Activated naive CD8-positive, alpha-beta T cell treated with anti-CD3 and anti-CD28 coated beads, Interleukin-2, amount 50 U/mL, for 16 hours (primary cell): Measurements from ENCODE around the gene OR5V1.
"Not testable (repeated sequence)": the region's sequence is repeated elsewhere in the genome, so short reads cannot be mapped to it uniquely, and the experiment has no call there.

Experiments
- DNase-seq: peaks from one replicate; pipeline ENCODE4 v3.0.0-alpha.2; 2020; ENCODE audit warnings: low read depth, low spot score

OR5V1 gene

DNA sequence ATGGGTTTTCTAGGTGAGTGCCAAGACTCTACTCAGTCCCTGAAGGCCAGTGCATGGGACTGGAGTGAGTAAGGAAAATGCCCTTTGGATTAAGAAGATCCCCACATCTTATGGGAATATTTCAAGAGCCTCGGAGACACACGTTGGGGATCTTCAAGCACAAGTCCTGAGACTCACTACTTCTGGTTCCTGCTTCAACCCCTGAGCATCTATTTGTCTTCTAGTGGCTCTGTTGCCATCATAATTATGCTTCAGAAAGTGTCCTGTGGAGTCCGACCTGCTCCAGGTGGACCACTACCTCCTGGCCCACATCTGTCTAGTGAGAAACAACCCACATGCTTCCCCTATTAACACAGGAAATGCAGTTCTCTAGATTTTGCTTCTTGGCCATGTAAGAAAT lies at the start of gene OR5V1:
TSS of gene OR5V1 (minus strand) at position 101 of the 400 bp plus-strand sequence. CDS start 12,670 bp downstream, outside the sequence.
- DNase-seq: no peak

DNA sequence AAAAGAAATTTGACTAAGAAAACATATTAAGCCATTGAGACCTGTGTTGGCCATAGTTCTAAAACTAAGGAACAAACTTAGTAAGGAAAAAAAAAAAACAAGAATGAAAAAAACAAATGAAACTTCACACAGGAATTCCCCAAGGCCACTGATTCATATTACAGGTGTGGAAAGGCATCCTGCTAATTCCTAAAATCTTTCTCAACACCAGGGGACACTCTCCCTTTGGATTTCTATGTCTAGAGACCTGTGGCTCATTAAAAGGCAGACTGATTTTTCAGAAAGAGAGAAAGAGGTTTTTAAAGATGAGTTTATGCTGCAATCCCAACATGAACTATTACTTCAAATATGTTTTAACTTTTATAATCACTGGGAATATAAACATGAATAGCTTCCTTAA lies 45.9 kb upstream of the OR5V1 start, which contains the start of gene OR12D1:
TSS of gene OR12D1 (plus strand) at position 341 of the 400 bp plus-strand sequence.
- no peak for DNase-seq

DNA sequence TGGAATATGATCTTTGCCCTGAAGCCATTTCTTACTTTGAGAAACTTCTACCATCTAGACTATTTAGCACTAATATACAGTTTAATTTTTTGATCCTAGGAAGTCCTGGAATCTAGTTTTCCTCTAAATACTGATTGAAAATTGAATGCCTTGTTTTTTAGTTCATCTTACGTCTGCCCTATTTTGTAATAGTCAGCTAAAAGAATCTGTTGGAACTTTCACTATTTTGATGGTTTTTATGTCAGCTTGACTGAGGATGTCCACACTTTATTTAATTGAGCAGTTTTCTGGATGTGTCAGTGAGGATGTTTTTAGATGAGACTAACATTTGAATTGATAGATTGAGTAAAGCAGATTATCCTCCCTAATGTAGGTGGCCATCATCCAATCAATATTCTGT lies 35.1 kb upstream of the OR5V1 start:
- no peak for DNase-seq

DNA sequence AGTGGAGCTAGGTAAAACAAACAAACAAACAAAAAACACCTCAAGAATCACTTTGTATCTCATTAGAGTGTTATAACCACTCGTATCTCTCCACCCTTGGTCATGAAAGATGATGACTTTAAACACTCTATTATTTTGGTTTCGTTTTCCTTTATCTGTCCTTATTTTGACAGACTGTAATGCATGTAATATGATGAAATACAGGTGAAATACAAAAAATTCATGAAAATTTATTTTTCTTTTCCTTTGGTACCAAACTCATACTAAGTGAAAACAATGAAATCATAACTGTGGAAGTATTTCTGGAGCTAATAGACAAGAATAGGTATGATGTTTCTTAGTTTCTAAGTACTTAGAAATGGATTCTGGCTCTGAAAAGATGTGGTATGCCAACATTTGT lies 30.9 kb upstream of the OR5V1 start:
- DNase-seq: no peak

DNA sequence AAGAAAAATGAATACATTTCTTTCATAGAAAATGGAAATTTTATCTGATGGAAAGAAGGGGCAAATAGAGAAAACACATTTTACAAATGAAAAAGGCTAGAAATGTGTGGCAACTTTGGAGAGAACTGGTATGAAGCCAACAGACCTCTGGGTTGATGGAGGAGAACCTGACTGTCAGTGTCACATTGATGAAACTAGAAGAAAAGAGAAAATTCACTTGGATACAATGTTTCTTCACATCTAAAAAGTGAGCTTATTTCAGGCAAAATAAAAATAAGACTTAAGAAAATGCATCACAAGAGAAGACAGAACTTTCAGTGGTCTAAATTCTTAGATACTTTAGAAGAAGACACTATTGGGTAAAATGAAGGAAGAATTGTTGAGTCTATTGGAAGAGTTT lies 26.7 kb upstream of the OR5V1 start, which contains the start of gene OR12D2:
TSS of gene OR12D2 (plus strand) at position 301 of the 400 bp plus-strand sequence. CDS start 1,069 bp downstream, outside the sequence.
- no peak for DNase-seq

DNA sequence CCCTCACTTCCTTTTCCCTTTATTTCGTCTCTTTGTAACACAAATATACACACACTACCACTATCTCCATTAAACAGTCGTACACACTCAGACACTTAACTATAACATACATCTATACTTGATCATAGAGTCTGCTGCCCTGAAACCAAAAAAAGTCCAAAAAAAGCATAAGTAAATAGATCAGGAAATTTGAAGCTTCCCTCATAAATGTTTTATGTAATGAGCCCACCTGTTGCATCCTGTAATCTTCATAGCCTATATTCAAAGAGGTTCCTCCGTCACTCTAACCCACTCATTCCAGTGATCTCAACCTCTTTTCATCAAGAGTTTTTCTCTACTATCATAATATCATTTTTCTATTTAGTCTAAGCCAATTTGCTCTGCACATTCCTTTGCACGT lies 19.9 kb upstream of the OR5V1 start:
- DNase-seq: no peak

DNA sequence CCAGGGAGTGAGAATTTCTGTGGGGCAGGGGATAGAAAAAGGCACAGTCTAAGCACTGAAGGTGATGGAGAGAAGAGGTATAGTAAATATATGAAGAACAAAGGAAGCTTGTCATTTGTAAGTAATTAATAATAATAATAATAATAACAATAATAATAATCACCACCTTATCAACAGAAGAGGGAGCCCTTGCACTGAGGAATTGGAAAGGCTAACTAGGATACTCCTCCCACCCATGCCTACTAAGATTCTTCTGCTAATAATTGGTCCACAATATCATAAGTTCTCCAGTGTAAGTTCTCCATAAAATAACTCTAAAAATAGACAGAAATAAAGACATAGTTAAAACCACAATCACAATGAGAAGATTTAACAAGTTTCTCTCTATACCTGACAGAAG lies 7.3 kb upstream of the OR5V1 start:
- DNase-seq: no peak

DNA sequence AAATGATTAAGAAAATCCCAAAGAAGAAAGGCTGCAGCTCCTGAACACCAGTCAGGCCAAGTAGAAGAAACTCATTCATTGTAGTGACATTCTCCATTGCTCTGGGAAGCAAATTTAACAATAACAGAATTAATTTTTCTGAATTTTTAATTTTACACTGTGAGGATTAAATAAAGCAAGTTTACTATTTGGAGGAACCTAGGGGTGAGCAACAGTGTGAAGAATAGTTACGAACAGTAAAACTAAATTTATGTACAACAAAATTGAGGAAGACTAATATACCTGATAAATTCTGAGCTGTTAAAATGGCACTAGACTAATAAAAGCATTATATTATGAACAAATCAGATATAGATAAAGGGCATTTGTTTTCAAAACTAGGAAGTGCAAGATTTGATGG lies 6.5 kb upstream of the OR5V1 start, which contains the start of gene OR12D3:
TSS of gene OR12D3 (minus strand) at position 101 of the 400 bp plus-strand sequence. CDS start at position 97, 4 bp downstream.
- DNase-seq: no peak

DNA sequence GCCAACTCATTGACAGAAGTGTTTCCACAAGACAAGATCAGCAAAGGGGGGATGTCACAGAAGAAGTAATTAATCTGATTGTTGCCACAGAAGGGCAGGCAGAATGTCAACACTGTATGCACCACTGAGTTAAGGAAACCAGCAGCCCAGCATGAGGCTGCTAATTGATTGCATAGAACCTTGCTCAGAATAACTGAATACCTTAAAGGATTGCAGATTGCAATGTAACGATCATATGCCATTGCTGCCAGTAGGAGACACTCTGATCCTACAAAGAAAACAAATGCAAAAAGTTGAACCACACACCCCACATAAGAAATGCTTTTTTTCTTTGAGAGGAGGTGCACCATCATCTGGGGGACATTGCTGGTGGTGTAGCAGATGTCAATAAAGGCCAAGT lies 13.1 kb downstream of the OR5V1 start:
- no peak for DNase-seq

DNA sequence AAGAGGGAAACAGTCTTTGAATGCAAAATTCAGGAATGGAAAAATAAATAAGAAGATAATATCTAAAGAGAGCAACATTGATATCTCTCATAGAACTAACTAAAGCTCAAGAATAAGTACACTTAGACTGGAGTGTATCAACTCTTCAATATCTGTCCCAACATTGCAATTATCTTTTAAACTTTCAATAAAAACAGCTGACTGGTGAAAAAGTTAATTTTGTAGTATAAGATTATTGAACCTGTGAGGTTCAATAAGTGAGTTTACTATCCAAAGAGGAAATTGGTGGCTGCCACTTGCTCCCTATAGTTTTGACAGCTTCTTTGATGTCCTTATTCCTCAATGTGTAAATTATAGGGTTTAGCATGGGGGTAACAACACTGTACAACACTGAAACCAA lies 13.7 kb downstream of the OR5V1 start:
- DNase-seq: no peak

DNA sequence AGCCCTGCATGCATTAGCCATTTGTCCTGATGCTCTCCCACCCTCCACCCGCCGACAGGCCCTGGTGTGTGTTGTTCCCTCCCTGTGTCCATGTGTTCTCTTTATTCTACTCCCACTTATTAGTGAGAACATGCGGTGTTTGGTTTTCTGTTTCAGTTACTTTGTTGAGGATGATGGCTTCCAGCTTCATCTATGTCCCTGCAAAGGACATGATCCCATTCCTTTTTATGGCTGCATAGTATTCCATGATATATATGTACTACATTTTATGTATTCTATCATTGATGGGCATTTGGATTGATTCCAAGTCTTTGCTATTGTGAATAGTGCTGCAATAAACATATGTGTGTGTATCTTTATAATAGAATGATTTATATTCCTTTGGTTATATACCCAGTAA lies 19.3 kb downstream of the OR5V1 start:
- not testable (repeated sequence) for DNase-seq

DNA sequence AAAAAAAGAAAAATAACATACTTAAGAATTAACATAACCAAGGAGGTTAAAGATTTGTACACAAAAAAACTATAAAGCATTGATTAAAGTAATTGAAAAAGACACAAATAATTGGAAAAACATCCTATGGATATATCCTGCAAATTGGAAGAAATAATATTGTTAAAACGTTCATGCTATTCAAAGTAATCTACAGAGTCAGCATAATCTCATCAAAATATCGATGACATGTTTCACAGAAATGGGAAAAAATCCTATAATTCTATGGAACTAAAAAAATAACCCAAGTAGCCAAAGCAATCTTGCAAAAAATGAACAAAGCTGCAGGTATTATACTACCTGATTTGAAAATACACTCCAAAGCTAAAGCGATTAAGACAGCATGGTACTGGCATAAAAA lies 23.3 kb downstream of the OR5V1 start:
- no peak for DNase-seq

DNA sequence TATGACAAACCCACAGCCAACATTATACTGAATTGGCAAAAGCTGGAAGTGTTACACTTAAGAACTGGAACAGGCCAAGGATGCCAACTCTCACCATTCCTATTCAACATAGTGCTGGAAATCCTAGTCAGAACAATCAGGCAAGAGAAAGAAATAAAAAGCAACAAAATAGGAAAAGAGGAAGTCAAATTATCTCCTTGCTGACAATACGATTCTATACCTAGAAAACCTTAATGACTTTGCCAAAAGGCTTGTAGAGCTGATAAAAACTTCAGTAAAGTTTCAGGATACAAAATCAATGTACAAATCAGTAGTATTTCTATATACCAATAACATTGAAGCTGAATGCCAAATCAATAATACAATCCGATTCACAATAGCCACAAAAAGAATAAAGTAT lies 32.4 kb downstream of the OR5V1 start:
- DNase-seq: no peak

DNA sequence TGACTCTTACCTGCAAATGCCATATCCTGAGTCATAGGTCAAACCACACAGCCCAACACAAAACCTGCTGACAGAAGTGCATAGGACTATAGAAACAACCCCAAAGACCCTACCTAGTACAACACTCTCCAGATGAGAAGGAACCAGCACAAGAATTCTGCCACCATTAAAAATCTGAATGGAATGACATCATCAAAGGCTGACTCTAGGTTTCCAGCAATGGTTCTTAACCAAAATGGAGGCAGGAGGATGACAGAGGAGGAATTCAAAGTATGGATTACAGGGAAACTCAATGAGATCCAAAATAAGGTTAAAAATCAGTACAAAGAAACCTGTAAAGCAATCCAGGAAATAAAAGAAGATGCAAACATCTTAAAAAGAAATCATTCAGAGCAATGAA lies 36.0 kb downstream of the OR5V1 start:
- no peak for DNase-seq

DNA sequence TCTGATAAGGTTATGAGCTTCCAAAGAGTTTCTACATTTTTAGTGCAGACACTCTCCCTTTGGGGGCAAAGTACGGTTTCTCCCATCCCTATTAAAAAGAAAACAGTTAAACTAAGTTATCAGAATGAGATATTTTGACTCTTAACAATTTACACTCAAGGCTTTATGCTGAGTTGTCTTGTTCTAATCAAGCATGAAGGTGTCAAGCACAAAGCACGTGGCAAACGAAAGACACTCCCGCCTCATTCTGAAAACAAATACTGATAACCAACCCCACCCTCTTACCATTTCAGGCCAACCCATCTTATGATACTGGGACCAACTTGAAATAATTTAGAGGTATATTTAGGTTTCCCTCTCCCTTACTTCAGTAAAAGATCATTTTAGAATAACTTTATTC lies 42.9 kb downstream of the OR5V1 start:
- no peak for DNase-seq

DNA sequence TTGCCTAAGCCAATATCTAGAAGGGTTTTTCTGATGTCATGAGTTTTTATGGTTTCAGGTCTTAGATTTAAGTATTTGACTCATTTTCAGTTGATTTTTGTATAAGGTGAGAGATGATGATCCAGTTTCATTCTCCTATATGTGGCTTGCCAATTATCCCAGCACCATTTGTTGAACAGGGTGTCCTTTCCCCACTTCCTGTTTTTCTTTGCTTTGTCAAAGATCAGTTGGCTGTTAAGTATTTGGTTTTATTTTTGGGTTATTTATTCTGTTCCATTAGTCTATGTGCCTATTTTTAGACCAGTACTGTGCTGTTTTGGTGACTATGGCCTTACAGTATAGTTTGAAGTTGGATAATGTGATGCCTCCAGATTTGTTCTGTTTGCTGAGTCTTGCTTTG lies 45.3 kb downstream of the OR5V1 start:
- DNase-seq: not testable (repeated sequence)

DNA sequence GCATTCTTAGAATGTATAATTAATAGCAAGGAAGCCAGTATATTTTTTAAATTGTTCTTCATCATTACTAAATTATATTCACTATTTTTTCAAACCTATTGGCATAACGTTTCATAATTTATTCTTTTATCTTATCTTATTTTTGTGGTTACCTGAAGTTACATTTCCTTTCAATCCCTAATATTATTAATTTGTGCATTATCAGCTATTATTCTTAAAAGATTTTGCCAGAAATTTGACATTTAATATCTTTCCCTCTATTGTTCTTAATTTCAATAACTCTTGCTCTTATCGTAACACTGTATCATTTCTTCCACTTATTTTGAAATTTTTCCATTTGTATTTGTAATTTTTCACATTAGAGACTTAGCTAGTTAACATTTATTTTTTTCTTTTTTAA lies 48.7 kb downstream of the OR5V1 start:
- no peak for DNase-seq
